ENCODE measurements around the gene TIMM29.

- TF ChIP-seq, protein P1, sequence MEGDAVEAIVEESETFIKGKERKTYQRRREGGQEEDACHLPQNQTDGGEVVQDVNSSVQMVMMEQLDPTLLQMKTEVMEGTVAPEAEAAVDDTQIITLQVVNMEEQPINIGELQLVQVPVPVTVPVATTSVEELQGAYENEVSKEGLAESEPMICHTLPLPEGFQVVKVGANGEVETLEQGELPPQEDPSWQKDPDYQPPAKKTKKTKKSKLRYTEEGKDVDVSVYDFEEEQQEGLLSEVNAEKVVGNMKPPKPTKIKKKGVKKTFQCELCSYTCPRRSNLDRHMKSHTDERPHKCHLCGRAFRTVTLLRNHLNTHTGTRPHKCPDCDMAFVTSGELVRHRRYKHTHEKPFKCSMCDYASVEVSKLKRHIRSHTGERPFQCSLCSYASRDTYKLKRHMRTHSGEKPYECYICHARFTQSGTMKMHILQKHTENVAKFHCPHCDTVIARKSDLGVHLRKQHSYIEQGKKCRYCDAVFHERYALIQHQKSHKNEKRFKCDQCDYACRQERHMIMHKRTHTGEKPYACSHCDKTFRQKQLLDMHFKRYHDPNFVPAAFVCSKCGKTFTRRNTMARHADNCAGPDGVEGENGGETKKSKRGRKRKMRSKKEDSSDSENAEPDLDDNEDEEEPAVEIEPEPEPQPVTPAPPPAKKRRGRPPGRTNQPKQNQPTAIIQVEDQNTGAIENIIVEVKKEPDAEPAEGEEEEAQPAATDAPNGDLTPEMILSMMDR (IDR thresholded peaks at IDR 0.05), result no peak
- TF ChIP-seq POLR2A (IDR thresholded peaks at IDR 0.05), result no peak
Observed at GRCh38 chr19:10882108-10882457, 46.5 kb upstream of the TIMM29 start.
